Measurements from ENCODE around the gene ACTN4.
"Not testable (repeated sequence)": the region's sequence is repeated elsewhere in the genome, so short reads cannot be mapped to it uniquely, and the experiment has no call there.

ACTN4 gene

GRCh38 chr19:38647368-38647965 lies at the start of gene ACTN4:
Gene ACTN4 (plus strand): TSS chr19:38647649. CDS start chr19:38647746, 97 bp downstream.
- Histone ChIP-seq H3K36me3 (ENCODE audit: insufficient read depth, low read length) (no peaks in the 10 kb centered on the region), H3K9ac (ENCODE audit: low read depth, low read length) (peak within 1 kb of the TSS; percentile 75), H3K9me3 (ENCODE audit: control insufficient read depth, insufficient read depth, low read length) (no peaks in the 10 kb centered on the region), H3K4me1 (ENCODE audit: insufficient read depth, low read length) (peaks cover 20% of the 10 kb centered on the region)

- Histone ChIP-seq H3K4me1 (ENCODE audit: insufficient read depth, low read length) (no peaks in the 10 kb centered on the region), H3K36me3 (ENCODE audit: insufficient read depth, low read length) (no peaks in the 10 kb centered on the region), H3K9ac (ENCODE audit: low read depth, low read length) (no peak overlapping the region), H3K9me3 (ENCODE audit: control insufficient read depth, insufficient read depth, low read length) (no peaks in the 10 kb centered on the region)
Measured at GRCh38 chr19:38599722-38600121, 47.7 kb upstream of the ACTN4 start.

- H3K36me3 ChIP-seq (ENCODE audit: insufficient read depth, low read length); H3K4me1 ChIP-seq (ENCODE audit: insufficient read depth, low read length); H3K9me3 ChIP-seq (ENCODE audit: control insufficient read depth, insufficient read depth, low read length); H3K9ac ChIP-seq (ENCODE audit: low read depth, low read length): not testable (repeated sequence)
Measured at GRCh38 chr19:38602856-38603255, 44.6 kb upstream of the ACTN4 start.

- Histone ChIP-seq H3K9ac (ENCODE audit: low read depth, low read length) (no peak overlapping the region), H3K9me3 (ENCODE audit: control insufficient read depth, insufficient read depth, low read length) (no peaks in the 10 kb centered on the region), H3K4me1 (ENCODE audit: insufficient read depth, low read length) (no peaks in the 10 kb centered on the region), H3K36me3 (ENCODE audit: insufficient read depth, low read length) (no peaks in the 10 kb centered on the region)
Measured at GRCh38 chr19:38606131-38606530, 41.3 kb upstream of the ACTN4 start.

- Histone ChIP-seq H3K4me1 (ENCODE audit: insufficient read depth, low read length) (peaks cover 5% of the 10 kb centered on the region; the same call in 1 of the 2 replicates), H3K36me3 (ENCODE audit: insufficient read depth, low read length) (no peaks in the 10 kb centered on the region), H3K9me3 (ENCODE audit: control insufficient read depth, insufficient read depth, low read length) (no peaks in the 10 kb centered on the region), H3K9ac (ENCODE audit: low read depth, low read length) (no peak overlapping the region)
Measured at GRCh38 chr19:38614289-38614688, 33.2 kb upstream of the ACTN4 start.

GRCh38 chr19:38615007-38615581 lies 32.4 kb upstream of the ACTN4 start:
- Histone ChIP-seq H3K9ac (ENCODE audit: low read depth, low read length) (no peak overlapping the region), H3K36me3 (ENCODE audit: insufficient read depth, low read length) (peaks cover under 1% of the 10 kb centered on the region; the same call in 1 of the 2 replicates), H3K4me1 (ENCODE audit: insufficient read depth, low read length) (peaks cover 9% of the 10 kb centered on the region), H3K9me3 (ENCODE audit: control insufficient read depth, insufficient read depth, low read length) (no peaks in the 10 kb centered on the region)

- Histone ChIP-seq H3K36me3 (ENCODE audit: insufficient read depth, low read length) (peaks cover 6% of the 10 kb centered on the region), H3K9me3 (ENCODE audit: control insufficient read depth, insufficient read depth, low read length) (no peaks in the 10 kb centered on the region), H3K9ac (ENCODE audit: low read depth, low read length) (no peak overlapping the region), H3K4me1 (ENCODE audit: insufficient read depth, low read length) (peaks cover 11% of the 10 kb centered on the region)
Measured at GRCh38 chr19:38616265-38616664, 31.2 kb upstream of the ACTN4 start.

- Histone ChIP-seq H3K9me3 (ENCODE audit: control insufficient read depth, insufficient read depth, low read length) (no peaks in the 10 kb centered on the region), H3K4me1 (ENCODE audit: insufficient read depth, low read length) (peaks cover 11% of the 10 kb centered on the region), H3K36me3 (ENCODE audit: insufficient read depth, low read length) (peaks cover 11% of the 10 kb centered on the region), H3K9ac (ENCODE audit: low read depth, low read length) (peak overlapping the region; percentile 64; the same call in 1 of the 2 replicates)
Measured at GRCh38 chr19:38617283-38617763, 30.1 kb upstream of the ACTN4 start.

GRCh38 chr19:38617764-38618589 lies 29.5 kb upstream of the ACTN4 start, which contains the start of gene MAP4K1:
Gene MAP4K1 (minus strand): TSS chr19:38617953. CDS start chr19:38617895, 58 bp downstream.
- Histone ChIP-seq H3K9me3 (ENCODE audit: control insufficient read depth, insufficient read depth, low read length) (no peaks in the 10 kb centered on the region), H3K4me1 (ENCODE audit: insufficient read depth, low read length) (peaks cover 11% of the 10 kb centered on the region), H3K9ac (ENCODE audit: low read depth, low read length) (peak within 1 kb of the TSS; percentile 64), H3K36me3 (ENCODE audit: insufficient read depth, low read length) (peaks cover 11% of the 10 kb centered on the region)

- peaks cover 14% of the 10 kb centered on the region for H3K36me3 ChIP-seq (ENCODE audit: insufficient read depth, low read length)
- peaks cover 11% of the 10 kb centered on the region for H3K4me1 ChIP-seq (ENCODE audit: insufficient read depth, low read length)
Measured at GRCh38 chr19:38618590-38619360, 28.7 kb upstream of the ACTN4 start, which contains the start of gene EIF3K. Gene EIF3K (plus strand): TSS chr19:38619188. CDS start chr19:38619269, 81 bp downstream.

GRCh38 chr19:38619361-38620174 lies 27.9 kb upstream of the ACTN4 start:
- Histone ChIP-seq H3K9ac (ENCODE audit: low read depth, low read length) (peak overlapping the region; percentile 64), H3K9me3 (ENCODE audit: control insufficient read depth, insufficient read depth, low read length) (no peaks in the 10 kb centered on the region), H3K4me1 (ENCODE audit: insufficient read depth, low read length) (peaks cover 11% of the 10 kb centered on the region), H3K36me3 (ENCODE audit: insufficient read depth, low read length) (peaks cover 16% of the 10 kb centered on the region)

More at GRCh38 chr19:38618590-38619360, 28.7 kb upstream of the ACTN4 start, which contains the start of gene EIF3K:
- Histone ChIP-seq H3K9me3 (ENCODE audit: control insufficient read depth, insufficient read depth, low read length) (no peaks in the 10 kb centered on the region), H3K9ac (ENCODE audit: low read depth, low read length) (peak within 1 kb of the TSS; percentile 64)

- no peak overlapping the region for H3K9ac ChIP-seq (ENCODE audit: low read depth, low read length)
Measured at GRCh38 chr19:38624822-38625221, 22.6 kb upstream of the ACTN4 start.

GRCh38 chr19:38626401-38626800 lies 21.0 kb upstream of the ACTN4 start:
- H3K4me1 ChIP-seq (ENCODE audit: insufficient read depth, low read length), result no peaks in the 10 kb centered on the region
- H3K9ac ChIP-seq (ENCODE audit: low read depth, low read length), result no peak overlapping the region
- H3K9me3 ChIP-seq (ENCODE audit: control insufficient read depth, insufficient read depth, low read length), result no peaks in the 10 kb centered on the region
- peaks cover 25% of the 10 kb centered on the region for H3K36me3 ChIP-seq (ENCODE audit: insufficient read depth, low read length)

More at GRCh38 chr19:38624822-38625221, 22.6 kb upstream of the ACTN4 start:
- Histone ChIP-seq H3K36me3 (ENCODE audit: insufficient read depth, low read length) (peaks cover 32% of the 10 kb centered on the region), H3K4me1 (ENCODE audit: insufficient read depth, low read length) (peaks cover 5% of the 10 kb centered on the region), H3K9me3 (ENCODE audit: control insufficient read depth, insufficient read depth, low read length) (no peaks in the 10 kb centered on the region)

Measured in ES-I3 (cell line).